HepG2 (cell line): ENCODE results near the gene BTG4. TPM values are rescaled to one million over a fixed set of nuclear protein-coding genes. Genes with fewer than 3 reads are reported as not detected.

Experiments
- ATAC-seq: fragments of 200-7000 bp; cut with Tn5 transposase; 3 replicates; pipeline ENCODE4 v1.9.1; 2020; ENCODE audit warnings: mild to moderate bottlenecking, moderate library complexity
- BruUV-seq: library from RNA; stranded (reverse); fragments of 400-500 nt; replicated peaks from 2 replicates; lab custom pipeline; 2021; lab: Mats Ljungman, UMichigan
- CTCF ChIA-PET: fragments of 300-600 bp; formaldehyde crosslinking; extraction: SDS; loops from one replicate; lab custom pipeline; 2021; ENCODE audit warnings: low total read pairs, inconsistent platforms, low intra/inter-chr PET ratio; lab: Yijun Ruan, JAX
- POLR2A ChIA-PET: fragments of 350-600 bp; sonication (Branson Sonifier 250); formaldehyde crosslinking; loops from one replicate; lab custom pipeline; 2020; ENCODE audit warnings: antibody characterized with exemption, inconsistent platforms; lab: Yijun Ruan, JAX
- DNase-seq: peaks from one replicate; pipeline ENCODE4 v3.0.0-alpha.2; 2015; ENCODE audit warnings: low spot score
- FAIRE-seq: peaks from 3 replicates; lab custom pipeline; 2011; peaks lifted over from hg19 to GRCh38; lab: Jason Lieb, UNC
- H2AFZ ChIP-seq: one replicate; pipeline ENCODE4 v1.6.1; 2011; ENCODE audit warnings: low read length, inconsistent platforms
- H3K27ac ChIP-seq: fragments of 300-600 bp; 3 replicates; pipeline ENCODE4 v1.8.0; 2011; ENCODE audit warnings: mixed run types, mild to moderate bottlenecking, mixed read lengths, low read length, inconsistent platforms; ENCODE audit not compliant: insufficient read depth; ENCODE audit errors: extremely low read length
- H3K27me3 ChIP-seq, 2 experiments: fragments of 200-600 bp in 1 of 2; 2 replicates in 1 of 2; 3 replicates in 1 of 2; pipeline versions ENCODE4 v1.6.0 to v1.8.0; 2011; ENCODE audit warnings: low read length in 2 of 2, mild to moderate bottlenecking in 2 of 2, moderate library complexity in 2 of 2, inconsistent platforms in 1 of 2; ENCODE audit not compliant: insufficient read depth in 2 of 2, control insufficient read depth in 1 of 2
- H3K36me3 ChIP-seq, 2 experiments: fragments of 200-600 bp in 1 of 2; replicated peaks in 1 of 2; 2 replicates in 1 of 2; 3 replicates in 1 of 2; pipeline versions ENCODE4 v1.5.1 to v1.8.0; 2011; ENCODE audit warnings: low read length in 2 of 2, inconsistent platforms in 1 of 2; ENCODE audit not compliant: insufficient read depth in 2 of 2, control insufficient read depth in 1 of 2
- H3K4me1 ChIP-seq: 2 replicates; pipeline ENCODE4 v1.5.1; 2012; ENCODE audit warnings: low read length, inconsistent platforms; ENCODE audit not compliant: insufficient read depth
- H3K4me2 ChIP-seq: 2 replicates; pipeline ENCODE4 v1.6.0; 2011; ENCODE audit warnings: low read depth, low read length, inconsistent platforms
- H3K4me3 ChIP-seq, 3 experiments: fragments of 200-600 bp in 1 of 3; sonication (generic), shearing (Covaris generic) in 1 of 3; replicated peaks in 1 of 3; 2 replicates each; pipeline ENCODE4 v1.5.1; 2011 to 2016; ENCODE audit warnings: low read length in 3 of 3, inconsistent platforms in 2 of 3, low read depth in 2 of 3, mild to moderate bottlenecking in 2 of 3, control low read depth in 1 of 3, mixed read lengths in 1 of 3; ENCODE audit not compliant: insufficient read depth in 1 of 3
- H3K79me2 ChIP-seq: one replicate; pipeline ENCODE4 v1.6.1; 2011; ENCODE audit warnings: low read length, inconsistent platforms; ENCODE audit not compliant: insufficient read depth
- H3K9ac ChIP-seq: 2 replicates; pipeline ENCODE4 v1.6.0; 2011; ENCODE audit warnings: mild to moderate bottlenecking, low read depth, low read length, inconsistent platforms; ENCODE audit not compliant: insufficient read depth
- H3K9me3 ChIP-seq: 2 replicates; pipeline ENCODE4 v1.5.1; 2012; ENCODE audit warnings: mild to moderate bottlenecking, low read length
- H4K20me1 ChIP-seq: 2 replicates; pipeline ENCODE4 v1.6.0; 2011; ENCODE audit warnings: inconsistent platforms, mild to moderate bottlenecking, low read length, moderate library complexity; ENCODE audit not compliant: insufficient read depth
- CENPT ChIP-seq: sonication (generic); formaldehyde crosslinking; IDR thresholded peaks from 2 replicates; pipeline ENCODE4 v1.8.0; 2022; ENCODE audit warnings: low read depth, mild to moderate bottlenecking, moderate library complexity, missing genetic modification reagents
- FOXP4 ChIP-seq: sonication (generic); formaldehyde crosslinking; IDR thresholded peaks from 2 replicates; pipeline ENCODE4 v1.4.0; 2020; ENCODE audit warnings: missing genetic modification reagents
- HDAC6 ChIP-seq: fragments of 200-600 bp; sonication (generic); IDR thresholded peaks from 2 replicates; pipeline ENCODE4 v1.7.0; 2017; ENCODE audit warnings: mild to moderate bottlenecking, antibody characterized with exemption, low read length, low read depth
- HES4 ChIP-seq: sonication (generic); formaldehyde crosslinking; IDR thresholded peaks from 2 replicates; pipeline ENCODE4 v1.9.0; 2021; ENCODE audit warnings: mild to moderate bottlenecking, missing genetic modification reagents, borderline replicate concordance
- MZF1 ChIP-seq: sonication (generic); formaldehyde crosslinking; IDR thresholded peaks from 2 replicates; pipeline ENCODE4 v1.8.1; 2023; ENCODE audit warnings: mild to moderate bottlenecking, missing genetic modification reagents, borderline replicate concordance
- NR0B2 ChIP-seq: sonication (generic); formaldehyde crosslinking; IDR thresholded peaks from 2 replicates; pipeline ENCODE4 v1.4.0; 2020; ENCODE audit warnings: mild to moderate bottlenecking, missing genetic modification reagents
- PATZ1 ChIP-seq: sonication (generic); formaldehyde crosslinking; IDR thresholded peaks from 2 replicates; pipeline ENCODE4 v1.4.0; 2020; ENCODE audit warnings: missing genetic modification reagents
- SALL1 ChIP-seq: sonication (generic); formaldehyde crosslinking; IDR thresholded peaks from 2 replicates; pipeline ENCODE4 v1.8.0; 2022; ENCODE audit warnings: mild to moderate bottlenecking, missing genetic modification reagents
- SUZ12 ChIP-seq: fragments of 150-350 bp; IDR thresholded peaks from 2 replicates; pipeline ENCODE4 v1.6.1; 2014; ENCODE audit warnings: low read depth, low read length
- THYN1 ChIP-seq: sonication (generic); formaldehyde crosslinking; IDR thresholded peaks from 2 replicates; pipeline ENCODE4 v1.8.1; 2023; ENCODE audit warnings: low read depth, mild to moderate bottlenecking, moderate library complexity, missing genetic modification reagents, borderline replicate concordance
- ZNF205 ChIP-seq: IDR thresholded peaks from 2 replicates; pipeline ENCODE4 v1.6.1; 2018; ENCODE audit warnings: missing biosample characterization, missing genetic modification reagents
- ZNF598 ChIP-seq: sonication (generic); formaldehyde crosslinking; IDR thresholded peaks from 2 replicates; pipeline ENCODE4 v1.5.1; 2020; ENCODE audit warnings: mild to moderate bottlenecking, missing genetic modification reagents, borderline replicate concordance
- WGBS: methylation state at CpG from one replicate; pipeline ENCODE4 v1.1.6; 2017; ENCODE audit warnings: low lambda C conversion rate; 5-methylcytosine and 5-hydroxymethylcytosine counted together
- in situ Hi-C: cut with HindIII; loops from 2 replicates; pipeline ENCODE4 v1.10.0; 2017; ENCODE audit warnings: low pct_unique_long_range_greater_than_20kb; ENCODE audit not compliant: extremely low pct_ligation_motif_present
- intact Hi-C: fragments of 100-400 bp; cut with micrococcal nuclease; formaldehyde crosslinking; loops from one replicate; pipeline ENCODE4 v1.10.0; 2022; ENCODE audit not compliant: unreplicated experiment
- polyA plus RNA-seq, 8 experiments: library from polyadenylated mRNA; depleted of rRNA in 3 of 8; stranded (reverse) in 7 of 8; unstranded in 1 of 8; fragments of >200 nt; fragmentation: Illumina TruSeq in 4 of 8; extraction: Trizol in 4 of 8; gene quantifications; 2 replicates each; pipeline versions ENCODE4 v1.2.1 to v1.2.3, GENCODE V29; 2011 to 2016; ENCODE audit warnings: low read depth in 4 of 8, missing spikeins in 1 of 8, mixed read lengths in 1 of 8; ENCODE audit not compliant: insufficient read depth in 1 of 8
- total RNA-seq, 5 experiments: library from RNA; depleted of rRNA; stranded (reverse); fragments of >200 nt; fragmentation: Illumina TruSeq; extraction: Trizol; gene quantifications; 2 replicates each; pipeline ENCODE4 v1.2.3, GENCODE V29; 2016; ENCODE audit warnings: low read depth in 1 of 5
- TF ChIP-seq, protein P1 (sequence below): sonication (generic); formaldehyde crosslinking; conservative IDR thresholded peaks from 2 replicates; pipeline ENCODE4 v1.4.0; 2020; ENCODE audit warnings: missing genetic modification reagents
- TF ChIP-seq, protein P2 (sequence below): sonication (generic); formaldehyde crosslinking; IDR thresholded peaks from 2 replicates; pipeline ENCODE4 v1.5.0; 2020; ENCODE audit warnings: missing genetic modification reagents

BTG4 gene
- total and polyA plus RNA-seq, 2 of the 13 experiments (the other 11 are each of a cell fraction or from before 2014, with no cell fraction given): not detected

- TF ChIP-seq FOXP4 (CRISPR knock-in tag): no peak
- no peak for TF ChIP-seq THYN1
- TF ChIP-seq SUZ12: no peak
- TF ChIP-seq NR0B2 (CRISPR knock-in tag): no peak
- TF ChIP-seq, protein P1, sequence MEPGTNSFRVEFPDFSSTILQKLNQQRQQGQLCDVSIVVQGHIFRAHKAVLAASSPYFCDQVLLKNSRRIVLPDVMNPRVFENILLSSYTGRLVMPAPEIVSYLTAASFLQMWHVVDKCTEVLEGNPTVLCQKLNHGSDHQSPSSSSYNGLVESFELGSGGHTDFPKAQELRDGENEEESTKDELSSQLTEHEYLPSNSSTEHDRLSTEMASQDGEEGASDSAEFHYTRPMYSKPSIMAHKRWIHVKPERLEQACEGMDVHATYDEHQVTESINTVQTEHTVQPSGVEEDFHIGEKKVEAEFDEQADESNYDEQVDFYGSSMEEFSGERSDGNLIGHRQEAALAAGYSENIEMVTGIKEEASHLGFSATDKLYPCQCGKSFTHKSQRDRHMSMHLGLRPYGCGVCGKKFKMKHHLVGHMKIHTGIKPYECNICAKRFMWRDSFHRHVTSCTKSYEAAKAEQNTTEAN (CRISPR knock-in tag): no peak
- TF ChIP-seq ZNF205 (CRISPR knock-in tag): no peak
Measured at GRCh38 chr11:111537336-111537860, 25.2 kb upstream of the BTG4 start (continued).

DNA sequence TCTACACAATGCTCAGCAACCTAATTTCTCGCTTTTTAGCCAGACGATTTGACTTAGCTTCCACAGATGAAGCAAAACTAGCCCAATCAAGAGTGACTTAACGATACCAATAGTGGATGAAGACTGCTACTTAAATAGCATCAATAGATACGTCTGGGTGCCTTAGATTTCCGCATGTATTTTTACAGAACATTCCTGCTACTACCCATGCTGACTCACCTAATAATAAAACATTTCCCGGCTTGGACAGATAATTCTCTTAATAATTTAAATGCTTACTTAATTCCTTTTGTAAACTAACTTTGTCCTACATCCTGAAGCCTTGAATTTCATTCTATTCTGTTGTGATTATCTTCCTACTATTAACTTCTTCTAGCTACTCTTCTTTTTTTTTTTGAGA is 23.1 kb upstream of the BTG4 start:
- Histone ChIP-seq H3K9me3 (no peaks in the 10 kb centered on the region), H3K9ac (no peak overlapping the region), H3K36me3 (no peaks in the 10 kb centered on the region), H3K4me1 (peaks cover 20% of the 10 kb centered on the region), H4K20me1 (no peaks in the 10 kb centered on the region), H3K27ac (no peak overlapping the region), H3K27me3 (peaks cover 0 to 23% of the 10 kb centered on the region in 2 experiments; a peak in 3 of 5 replicates), H3K79me2 (no peaks in the 10 kb centered on the region), H3K4me2 (no peak overlapping the region), H2AFZ (no peak overlapping the region), H3K4me3 (no peak overlapping the region)
- WGBS: 22% methylated on average over 6 of the region's 6 CpGs
- FAIRE-seq (no peak), ATAC-seq (no peak), DNase-seq (no peak)
- in situ Hi-C loops: no loop called here
- CTCF ChIA-PET: no interaction called here
- no TSS peak for BruUV-seq
- intact Hi-C loops: no loop called here
- POLR2A ChIA-PET: no interaction called here
- no peak for TF ChIP-seq ZNF598 (CRISPR knock-in tag)
- TF ChIP-seq MZF1 (CRISPR knock-in tag): no peak
- no peak for TF ChIP-seq HDAC6
- no peak for TF ChIP-seq HES4 (CRISPR knock-in tag)
- TF ChIP-seq, protein P2, sequence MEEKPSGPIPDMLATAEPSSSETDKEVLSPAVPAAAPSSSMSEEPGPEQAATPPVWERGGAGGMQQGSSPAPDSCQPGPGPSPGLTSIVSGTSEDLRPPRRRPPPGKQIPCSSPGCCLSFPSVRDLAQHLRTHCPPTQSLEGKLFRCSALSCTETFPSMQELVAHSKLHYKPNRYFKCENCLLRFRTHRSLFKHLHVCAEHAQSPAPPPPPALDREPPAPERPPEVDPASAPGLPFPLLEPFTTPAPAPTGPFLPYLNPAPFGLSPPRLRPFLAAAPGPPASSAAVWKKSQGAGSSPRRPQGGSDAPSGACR: no peak
- no peak for TF ChIP-seq SALL1
- TF ChIP-seq PATZ1 (CRISPR knock-in tag): no peak
- TF ChIP-seq CENPT (CRISPR knock-in tag): no peak
